SU-DHL-6 (cell line): ENCODE results near the gene PPT1.

Source experiments
- H2AFZ ChIP-seq: fragments of 200-600 bp; sonication (generic); 2 replicates; pipeline ENCODE4 v1.6.1; 2014; ENCODE audit warnings: low read depth, mild to moderate bottlenecking, moderate library complexity, mixed read lengths, antibody characterized with exemption, low read length; ENCODE audit not compliant: severe bottlenecking
- H3F3A ChIP-seq: fragments of 200-600 bp; shearing (Covaris generic); 2 replicates; pipeline ENCODE4 v1.6.0; 2016; ENCODE audit warnings: antibody characterized with exemption, mild to moderate bottlenecking; ENCODE audit not compliant: insufficient read depth
- H3K27ac ChIP-seq: fragments of 200-600 bp; sonication (generic); 2 replicates; pipeline ENCODE4 v1.5.1; 2016; ENCODE audit warnings: low read depth, mild to moderate bottlenecking, low read length, moderate library complexity, mixed read lengths
- H3K27me3 ChIP-seq: fragments of 200-600 bp; sonication (generic), shearing (Covaris generic); 2 replicates; pipeline ENCODE4 v1.6.0; 2014; ENCODE audit warnings: mild to moderate bottlenecking, low read length
- H3K36me3 ChIP-seq: fragments of 200-600 bp; sonication (generic); 2 replicates; pipeline ENCODE4 v1.6.1; 2014; ENCODE audit warnings: mild to moderate bottlenecking, low read length, mixed read lengths
- H3K4me2 ChIP-seq: fragments of 300-600, 200-600 bp; shearing (Covaris generic), sonication (generic); 2 replicates; pipeline ENCODE4 v1.6.0; 2014; ENCODE audit warnings: low read length, low read depth, mild to moderate bottlenecking; ENCODE audit not compliant: poor library complexity, severe bottlenecking
- H3K4me3 ChIP-seq: fragments of 200-600 bp; sonication (generic); 2 replicates; pipeline ENCODE4 v1.5.1; 2014; ENCODE audit warnings: antibody characterized with exemption, low read length, mild to moderate bottlenecking, mixed read lengths; ENCODE audit not compliant: insufficient read depth, poor library complexity, severe bottlenecking
- H3K79me2 ChIP-seq: fragments of 200-600 bp; sonication (generic); 2 replicates; pipeline ENCODE4 v1.6.1; 2014; ENCODE audit warnings: mild to moderate bottlenecking, low read length, moderate library complexity; ENCODE audit not compliant: insufficient read depth
- H3K9ac ChIP-seq: fragments of 200-600 bp; sonication (generic); 2 replicates; pipeline ENCODE4 v1.7.0; 2014; ENCODE audit warnings: mild to moderate bottlenecking, low read length
- H3K9me2 ChIP-seq: fragments of 200-600 bp; sonication (generic); replicated peaks from 2 replicates; pipeline ENCODE4 v1.6.1; 2014; ENCODE audit warnings: low read length; ENCODE audit not compliant: insufficient read depth
- H3K9me3 ChIP-seq: fragments of 200-600 bp; sonication (generic); 2 replicates; pipeline ENCODE4 v1.6.1; 2014; ENCODE audit warnings: low read length, mixed read lengths; ENCODE audit not compliant: insufficient read depth
- H4K20me1 ChIP-seq: fragments of 200-600 bp; sonication (generic); 2 replicates; pipeline ENCODE4 v1.6.1; 2014; ENCODE audit warnings: low read depth, mild to moderate bottlenecking, antibody characterized with exemption, low read length, moderate library complexity, mixed read lengths
- CTCF ChIP-seq: fragments of 200-600 bp; sonication (generic); IDR thresholded peaks from one replicate; pipeline ENCODE4 v1.5.1; 2017; ENCODE audit warnings: antibody characterized with exemption, mild to moderate bottlenecking, low read length, moderate library complexity; ENCODE audit not compliant: insufficient read depth, poor library complexity, severe bottlenecking
- EZH2phosphoT487 ChIP-seq: fragments of 200-600 bp; sonication (generic), shearing (Covaris generic); conservative IDR thresholded peaks from 2 replicates; pipeline ENCODE4 v1.6.1; 2018; ENCODE audit warnings: mild to moderate bottlenecking, antibody characterized with exemption, low read length, moderate library complexity, mixed read lengths

PPT1 gene

DNA sequence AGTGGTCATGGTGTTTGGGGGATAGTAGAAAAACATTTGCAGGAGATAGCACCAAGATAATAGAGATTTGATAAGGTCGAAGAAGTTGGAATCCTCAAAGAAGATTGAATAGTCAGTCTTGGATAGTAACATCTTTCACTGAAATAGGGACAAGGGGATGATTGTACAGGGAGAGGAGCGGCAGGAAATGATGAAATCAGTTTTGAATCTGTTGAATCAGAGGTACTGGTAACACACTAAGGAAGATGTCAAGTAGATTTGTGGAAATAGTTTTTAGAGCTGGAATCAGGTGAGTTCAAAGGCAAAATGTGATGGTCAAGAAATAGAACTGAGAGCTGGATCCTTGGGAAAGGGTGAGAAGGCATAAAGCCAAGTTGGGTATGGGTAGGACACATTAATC is 30.0 kb downstream of the PPT1 start:
- Histone ChIP-seq H3K79me2 (no peaks in the 10 kb centered on the region; the same call in 1 of the 2 replicates), H3K27me3 (no peaks in the 10 kb centered on the region), H3K27ac (no peak overlapping the region), H3K9me3 (no peaks in the 10 kb centered on the region), H4K20me1 (no peaks in the 10 kb centered on the region), H2AFZ (no peak overlapping the region), H3K4me2 (no peak overlapping the region), H3K9ac (no peak overlapping the region), H3K4me3 (no peak overlapping the region), H3K36me3 (peaks cover 66% of the 10 kb centered on the region), H3F3A (peaks cover 14% of the 10 kb centered on the region), H3K9me2 (no peaks in the 10 kb centered on the region)
- TF ChIP-seq EZH2phosphoT487 (no peak), CTCF (no peak)

DNA sequence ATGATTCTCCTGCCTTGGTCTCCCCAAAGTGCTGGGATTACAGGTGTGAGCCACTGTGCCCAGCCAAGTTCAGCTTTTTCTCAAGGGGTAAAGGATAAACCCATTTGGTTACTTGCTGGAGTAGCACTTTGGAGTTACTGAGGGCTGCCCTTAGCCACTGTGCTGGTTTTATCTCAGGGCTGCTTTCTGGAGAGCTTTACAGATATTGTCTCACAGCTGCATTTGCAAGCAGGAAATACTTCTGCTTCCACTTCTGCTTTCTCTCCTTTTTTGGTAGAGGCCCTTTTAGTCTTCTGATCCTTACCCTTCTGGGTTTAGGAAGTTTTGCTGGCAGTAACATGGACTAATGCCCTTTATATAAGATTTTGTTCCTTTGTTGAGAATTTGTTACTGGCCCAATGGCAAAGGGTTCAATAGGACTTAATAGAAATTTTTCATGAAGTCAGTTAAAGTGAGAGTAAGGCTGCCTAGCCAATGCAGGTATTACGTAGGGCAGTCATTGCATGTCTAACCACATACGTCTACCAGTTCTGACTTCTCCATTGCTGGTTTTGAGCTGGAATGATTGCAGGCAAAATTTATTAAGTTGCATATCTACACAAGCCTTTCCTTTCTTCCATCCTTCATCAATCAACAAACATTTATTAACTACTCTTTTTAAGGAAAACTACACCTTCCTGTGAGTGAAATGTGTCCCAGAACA is 32.1 kb downstream of the PPT1 start:
- Histone ChIP-seq H3K4me3 (no peak overlapping the region), H3K9ac (peak overlapping the region; percentile 33; the same call in 1 of the 2 replicates), H3K27ac (peak overlapping the region; percentile 93), H3F3A (peaks cover 29% of the 10 kb centered on the region), H2AFZ (no peak overlapping the region), H4K20me1 (no peaks in the 10 kb centered on the region), H3K9me2 (no peaks in the 10 kb centered on the region), H3K36me3 (peaks cover 73% of the 10 kb centered on the region), H3K4me2 (peak overlapping the region; percentile 49), H3K27me3 (no peaks in the 10 kb centered on the region), H3K9me3 (no peaks in the 10 kb centered on the region), H3K79me2 (no peaks in the 10 kb centered on the region; the same call in 1 of the 2 replicates)
- no peak for TF ChIP-seq CTCF
- TF ChIP-seq EZH2phosphoT487 = no peak

DNA sequence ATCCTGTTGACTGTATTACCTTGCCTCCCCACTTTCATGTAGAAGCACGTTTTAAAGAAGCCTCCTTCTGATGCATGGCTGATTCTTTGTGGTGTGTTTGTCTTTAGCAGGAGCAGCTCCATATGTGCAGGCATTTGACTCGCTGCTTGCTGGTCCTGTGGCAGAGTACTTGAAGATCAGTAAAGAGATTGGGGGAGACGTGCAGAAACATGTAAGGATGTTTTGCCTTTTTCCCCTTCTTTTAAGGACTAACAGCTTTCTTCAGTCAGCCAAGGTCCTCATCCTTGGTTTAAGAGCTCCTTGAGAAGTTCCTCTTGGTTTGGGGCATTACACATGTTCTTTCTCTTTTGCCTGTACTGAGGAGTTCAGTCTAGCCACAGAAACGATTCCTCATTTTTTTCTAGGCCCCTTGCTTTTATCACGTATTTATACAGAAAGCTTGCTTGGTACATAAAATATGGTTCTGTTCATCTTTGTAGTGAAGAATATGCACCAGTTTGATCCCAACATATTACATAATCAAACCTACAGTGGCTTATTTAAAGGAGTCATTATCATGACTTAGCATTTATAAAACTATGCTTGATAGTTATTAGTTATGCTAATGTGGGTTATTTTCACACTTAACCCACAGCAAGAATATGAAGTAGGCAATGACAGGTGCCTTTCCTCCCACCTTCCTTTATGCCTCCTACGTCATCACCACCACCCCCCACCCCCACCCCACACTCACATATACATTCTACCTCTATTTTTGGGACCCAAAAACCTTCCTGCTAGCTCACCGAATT is 36.9 kb downstream of the PPT1 start:
- H3K36me3 ChIP-seq = peaks cover 42% of the 10 kb centered on the region
- H2AFZ ChIP-seq = no peak overlapping the region
- peak overlapping the region; percentile 37 for H3K9ac ChIP-seq
- peak overlapping the region; percentile 65 for H3K4me2 ChIP-seq
- no peaks in the 10 kb centered on the region for H3K9me3 ChIP-seq
- H3K9me2 ChIP-seq = no peaks in the 10 kb centered on the region
- H3K27me3 ChIP-seq = no peaks in the 10 kb centered on the region
- peak overlapping the region; percentile 31 for H3K4me3 ChIP-seq
- no peaks in the 10 kb centered on the region for H4K20me1 ChIP-seq
- TF ChIP-seq CTCF (no peak), EZH2phosphoT487 (no peak)
- peak overlapping the region; percentile 90 for H3K27ac ChIP-seq
- H3F3A ChIP-seq = peaks cover 43% of the 10 kb centered on the region
- H3K79me2 ChIP-seq = peaks cover 43% of the 10 kb centered on the region
